OCI-LY7 (cell line): ENCODE results near the gene OR1F1.

Experiments
- EZH2phosphoT487 ChIP-seq: fragments of 200-600 bp; sonication (generic); IDR thresholded peaks from 2 replicates; pipeline ENCODE4 v1.6.1; 2018; ENCODE audit warnings: low read depth, borderline replicate concordance, mild to moderate bottlenecking, mixed run types, antibody characterized with exemption, low read length, moderate library complexity, mixed read lengths
- TF ChIP-seq, protein P1 (sequence below): fragments of 200-600 bp; sonication (generic); conservative IDR thresholded peaks from 2 replicates; pipeline ENCODE4 v1.5.1; 2014; ENCODE audit warnings: mild to moderate bottlenecking, antibody characterized with exemption, low read length, moderate library complexity, mixed read lengths

DNA sequence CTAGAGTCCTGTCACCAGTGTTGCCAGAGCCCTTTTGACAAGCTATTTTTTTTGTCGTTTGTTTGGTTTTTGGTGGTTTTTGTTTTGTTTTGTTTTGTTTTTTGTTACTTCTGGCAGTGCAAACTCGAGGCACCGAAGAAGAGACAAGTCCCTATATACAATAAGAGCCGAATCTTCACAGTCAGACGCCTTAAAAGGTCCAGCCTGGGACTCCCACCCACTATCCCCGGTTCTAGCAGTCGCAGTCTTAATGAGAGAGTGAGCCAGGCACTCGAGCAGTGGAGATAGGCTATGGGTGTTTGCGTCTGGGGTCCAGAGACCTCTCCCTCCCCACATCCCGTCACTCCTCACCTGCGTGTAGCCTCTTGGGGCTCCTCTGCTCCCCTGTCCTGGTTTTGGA, 1.9 kb downstream of the OR1F1 start:
- TF ChIP-seq, protein P1, sequence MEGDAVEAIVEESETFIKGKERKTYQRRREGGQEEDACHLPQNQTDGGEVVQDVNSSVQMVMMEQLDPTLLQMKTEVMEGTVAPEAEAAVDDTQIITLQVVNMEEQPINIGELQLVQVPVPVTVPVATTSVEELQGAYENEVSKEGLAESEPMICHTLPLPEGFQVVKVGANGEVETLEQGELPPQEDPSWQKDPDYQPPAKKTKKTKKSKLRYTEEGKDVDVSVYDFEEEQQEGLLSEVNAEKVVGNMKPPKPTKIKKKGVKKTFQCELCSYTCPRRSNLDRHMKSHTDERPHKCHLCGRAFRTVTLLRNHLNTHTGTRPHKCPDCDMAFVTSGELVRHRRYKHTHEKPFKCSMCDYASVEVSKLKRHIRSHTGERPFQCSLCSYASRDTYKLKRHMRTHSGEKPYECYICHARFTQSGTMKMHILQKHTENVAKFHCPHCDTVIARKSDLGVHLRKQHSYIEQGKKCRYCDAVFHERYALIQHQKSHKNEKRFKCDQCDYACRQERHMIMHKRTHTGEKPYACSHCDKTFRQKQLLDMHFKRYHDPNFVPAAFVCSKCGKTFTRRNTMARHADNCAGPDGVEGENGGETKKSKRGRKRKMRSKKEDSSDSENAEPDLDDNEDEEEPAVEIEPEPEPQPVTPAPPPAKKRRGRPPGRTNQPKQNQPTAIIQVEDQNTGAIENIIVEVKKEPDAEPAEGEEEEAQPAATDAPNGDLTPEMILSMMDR = no peak
- no peak for TF ChIP-seq EZH2phosphoT487
